HEK293T (cell line): ENCODE data around the gene ASCL3.
"Not testable (repeated sequence)": the region's sequence is repeated elsewhere in the genome, so short reads cannot be mapped to it uniquely, and the experiment has no call there.

ENCODE experiments used
- CTCF ChIA-PET: fragments of 350-600 bp; formaldehyde crosslinking; extraction: SDS; loops from one replicate; lab custom pipeline; 2021; ENCODE audit warnings: antibody characterized with exemption, inconsistent platforms; lab: Yijun Ruan, JAX
- POLR2A ChIA-PET: fragments of 350-600 bp; formaldehyde crosslinking; extraction: SDS; loops from one replicate; lab custom pipeline; 2020; ENCODE audit warnings: antibody characterized with exemption, inconsistent platforms; lab: Yijun Ruan, JAX
- DNase-seq: peaks from one replicate; pipeline ENCODE4 v3.0.0; 2012; ENCODE audit warnings: mixed read lengths; ENCODE audit errors: extremely low spot score
- ARNT ChIP-seq: fragments of 450-650 bp; IDR thresholded peaks from 2 replicates; pipeline ENCODE4 v1.6.1; 2017; ENCODE audit warnings: mild to moderate bottlenecking
- BHLHE40 ChIP-seq: fragments of 450-650 bp; IDR thresholded peaks from 2 replicates; pipeline ENCODE4 v1.6.1; 2016; ENCODE audit warnings: mild to moderate bottlenecking, moderate library complexity, borderline replicate concordance
- CTBP1 ChIP-seq: fragments of 450-650 bp; IDR thresholded peaks from 2 replicates; pipeline ENCODE4 v1.6.1; 2016; ENCODE audit warnings: borderline replicate concordance
- ELF4 ChIP-seq: fragments of 450-650 bp; IDR thresholded peaks from 2 replicates; pipeline ENCODE4 v1.6.1; 2017; ENCODE audit warnings: antibody characterized with exemption
- FOXA1 ChIP-seq: fragments of 450-650 bp; IDR thresholded peaks from 2 replicates; pipeline ENCODE4 v1.6.1; 2016; ENCODE audit warnings: mild to moderate bottlenecking
- FOXK2 ChIP-seq: fragments of 450-650 bp; IDR thresholded peaks from 2 replicates; pipeline ENCODE4 v1.6.1; 2016; ENCODE audit warnings: mild to moderate bottlenecking
- FOXM1 ChIP-seq: fragments of 450-650 bp; IDR thresholded peaks from 2 replicates; pipeline ENCODE4 v1.6.1; 2017; ENCODE audit warnings: mild to moderate bottlenecking, borderline replicate concordance
- HDGF ChIP-seq: fragments of 450-650 bp; IDR thresholded peaks from 2 replicates; pipeline ENCODE4 v1.6.1; 2017; ENCODE audit warnings: antibody characterized with exemption, borderline replicate concordance
- L3MBTL2 ChIP-seq: fragments of 450-650 bp; conservative IDR thresholded peaks from 2 replicates; pipeline ENCODE4 v1.6.1; 2016; ENCODE audit warnings: mild to moderate bottlenecking
- LEF1 ChIP-seq: fragments of 450-650 bp; IDR thresholded peaks from 2 replicates; pipeline ENCODE4 v1.6.1; 2017; ENCODE audit warnings: mild to moderate bottlenecking, borderline replicate concordance
- NFRKB ChIP-seq: fragments of 450-650 bp; IDR thresholded peaks from 2 replicates; pipeline ENCODE4 v1.6.1; 2016; ENCODE audit warnings: mild to moderate bottlenecking, moderate library complexity
- PKNOX1 ChIP-seq: fragments of 450-650 bp; IDR thresholded peaks from 2 replicates; pipeline ENCODE4 v1.6.1; 2016
- SP1 ChIP-seq: fragments of 450-650 bp; IDR thresholded peaks from 2 replicates; pipeline ENCODE4 v1.6.1; 2017
- SUZ12 ChIP-seq: fragments of 450-650 bp; IDR thresholded peaks from 2 replicates; pipeline ENCODE4 v1.6.1; 2016; ENCODE audit warnings: mild to moderate bottlenecking
- TARDBP ChIP-seq: fragments of 450-650 bp; IDR thresholded peaks from 2 replicates; pipeline ENCODE4 v1.6.1; 2016
- ZNF384 ChIP-seq: fragments of 450-650 bp; IDR thresholded peaks from 2 replicates; pipeline ENCODE4 v1.6.1; 2016

ASCL3 gene

DNA sequence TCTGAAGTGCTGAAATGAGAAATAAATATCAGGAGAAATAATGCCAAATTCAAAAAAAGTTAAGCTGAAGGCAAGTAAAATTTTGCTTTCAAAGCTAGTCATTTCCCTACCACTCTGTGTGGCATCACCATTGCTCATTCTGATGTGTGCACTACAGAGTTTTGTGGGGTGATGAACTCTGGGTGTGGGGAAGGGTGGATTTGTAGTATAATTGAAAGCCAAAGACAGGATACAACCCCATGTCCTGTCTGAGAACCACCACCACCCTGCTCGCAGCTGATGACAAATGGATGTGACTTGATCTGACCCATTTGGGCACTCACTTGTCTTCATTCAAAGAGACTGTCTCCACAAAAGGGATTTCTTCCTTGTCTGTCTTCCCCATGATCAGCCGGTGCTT lies 40.7 kb upstream of the ASCL3 start:
- TF ChIP-seq ZNF384: no peak
- POLR2A ChIA-PET: no interaction called here
- no peak for DNase-seq
- CTCF ChIA-PET: interaction anchor here (0.9 kb wide), 1 partner anchor 19 kb away, joined by 3 read pairs; no protein-coding TSS in a partner anchor

DNA sequence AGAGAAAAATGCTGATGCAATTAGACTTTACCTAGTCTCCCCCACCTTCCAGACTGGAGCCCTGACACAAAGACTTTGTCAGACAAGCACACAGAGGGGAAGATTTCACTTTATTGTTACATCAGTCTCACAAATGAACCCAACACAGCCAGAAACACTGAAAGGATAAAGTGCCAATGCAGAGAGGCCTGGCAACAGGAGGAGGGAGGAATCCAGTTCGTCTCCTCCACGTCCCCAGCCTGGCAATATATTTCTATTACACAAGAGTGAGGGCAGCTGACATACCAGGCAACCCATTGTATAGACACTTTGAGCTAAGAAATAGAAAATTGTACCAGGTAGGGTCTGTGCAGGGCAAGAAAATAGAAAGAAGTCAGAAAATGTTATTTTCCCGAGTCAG lies 37.7 kb upstream of the ASCL3 start:
- ChIA-PET CTCF (interaction anchor here (1.2 kb wide), 1 partner anchor 20 kb away, joined by 3 read pairs; no protein-coding TSS in a partner anchor), POLR2A (interaction anchor here (0.9 to 1.4 kb wide), 2 partner anchors 16 to 70 kb away, joined by 3 read pairs; partner anchors contain the start of gene AKIP1)
- TF ChIP-seq SUZ12 (no peak), PKNOX1 (no peak), HDGF (no peak), ZNF384 (no peak), SP1 (no peak), FOXA1 (no peak)
- no peak for DNase-seq

- CTCF ChIA-PET, DNase-seq, POLR2A ChIA-PET: not testable (repeated sequence)
These were observed 36.5 kb upstream of the ASCL3 start for GRCh38 chr11:8979365-8979764.

DNA sequence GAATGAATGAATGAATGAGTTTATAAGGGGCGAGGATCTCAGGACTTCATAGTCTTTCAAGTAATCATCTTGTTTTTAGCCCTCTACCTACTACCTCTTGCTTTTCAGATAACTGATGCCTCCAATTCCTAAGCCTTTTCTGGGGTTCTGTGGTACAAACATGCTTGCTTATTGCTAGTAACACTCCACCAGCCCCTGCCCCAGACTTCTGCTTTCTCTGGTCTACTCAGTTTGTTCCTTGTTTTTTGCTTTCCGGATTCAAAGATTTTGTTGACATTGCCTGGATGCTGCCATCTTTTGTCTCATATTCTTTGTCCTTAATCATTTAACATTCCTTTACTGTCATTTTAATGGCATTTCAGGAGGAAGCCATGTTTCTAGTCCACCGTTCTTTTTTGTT lies 30.3 kb upstream of the ASCL3 start:
- ChIA-PET POLR2A (no interaction called here), CTCF (no interaction called here)
- DNase-seq: no peak
- TF ChIP-seq CTBP1 (no peak), NFRKB (no peak), ARNT (no peak), ELF4 (no peak), HDGF (no peak), LEF1 (no peak), FOXK2 (no peak), ZNF384 (no peak)

DNA sequence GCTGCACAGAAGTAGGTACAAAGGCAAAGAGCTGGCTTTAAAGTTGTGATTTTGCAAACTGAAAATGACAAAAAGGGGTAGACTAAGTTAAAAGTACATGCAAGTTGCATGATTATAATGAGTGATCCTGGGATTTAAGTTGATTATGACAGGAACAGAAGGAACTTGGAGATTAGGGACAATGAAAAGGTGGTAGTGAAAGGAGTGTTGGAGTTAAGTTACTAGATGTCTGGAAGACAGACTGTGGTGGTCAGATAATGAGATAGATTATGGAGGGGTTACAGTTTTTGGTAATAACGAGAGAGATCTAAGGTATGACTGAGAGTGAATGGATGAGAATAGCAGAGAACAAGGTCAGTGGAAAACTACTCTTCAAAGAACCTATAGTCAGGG lies 29.1 kb upstream of the ASCL3 start:
- ChIA-PET POLR2A (no interaction called here), CTCF (no interaction called here)
- no peak for DNase-seq
- TF ChIP-seq ARNT: no peak
- TF ChIP-seq HDGF: no peak
- no peak for TF ChIP-seq SP1
- no peak for TF ChIP-seq SUZ12
- no peak for TF ChIP-seq ELF4
- no peak for TF ChIP-seq CTBP1
- TF ChIP-seq FOXK2: no peak
- no peak for TF ChIP-seq ZNF384
- TF ChIP-seq TARDBP: no peak

DNA sequence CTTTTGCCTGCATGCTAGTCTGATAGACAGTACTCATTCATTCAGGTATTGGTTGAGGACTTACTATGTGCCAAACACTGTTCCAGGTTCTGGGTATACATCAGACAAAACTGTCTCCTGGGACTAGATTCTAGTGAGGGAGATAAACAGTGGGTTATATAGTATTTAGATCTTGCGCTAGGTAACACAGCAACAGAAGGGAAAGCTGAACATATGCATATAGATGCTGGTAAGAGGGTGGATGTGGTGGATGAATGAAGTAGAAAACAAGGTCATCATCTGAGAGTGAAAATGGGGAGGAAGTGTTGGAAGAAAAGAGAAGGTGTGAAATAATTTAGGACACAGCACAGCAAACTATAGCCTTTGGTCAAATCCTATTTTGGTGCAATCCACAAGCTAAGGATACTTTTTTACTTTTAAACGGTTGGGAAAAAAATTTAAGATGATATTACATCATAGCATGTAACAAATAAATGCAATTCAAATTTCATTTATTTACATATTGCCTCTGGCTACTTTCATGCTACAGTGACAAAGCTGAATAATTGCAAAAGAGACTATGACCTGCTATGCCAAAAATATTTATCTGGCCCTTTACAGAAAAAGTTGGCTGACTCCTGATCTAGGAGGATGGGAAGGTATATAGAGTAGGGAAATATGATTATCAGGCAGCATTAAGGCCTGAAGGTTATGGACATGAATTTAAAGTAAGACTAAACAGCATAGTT lies 28.5 kb upstream of the ASCL3 start:
- DNase-seq: no peak
- CTCF ChIA-PET: no interaction called here
- TF ChIP-seq FOXM1: no peak
- no peak for TF ChIP-seq ELF4
- no peak for TF ChIP-seq SUZ12
- no peak for TF ChIP-seq FOXA1
- TF ChIP-seq ARNT: no peak
- no peak for TF ChIP-seq HDGF
- TF ChIP-seq PKNOX1: no peak
- no peak for TF ChIP-seq NFRKB
- no peak for TF ChIP-seq L3MBTL2
- no peak for TF ChIP-seq FOXK2
- no peak for TF ChIP-seq BHLHE40
- no peak for TF ChIP-seq TARDBP
- TF ChIP-seq SP1: no peak
- TF ChIP-seq ZNF384: no peak
- TF ChIP-seq CTBP1: no peak
- no peak for TF ChIP-seq LEF1
- POLR2A ChIA-PET: no interaction called here

- CTCF ChIA-PET: no interaction called here
- no peak for DNase-seq
- POLR2A ChIA-PET: no interaction called here
- TF ChIP-seq ARNT (no peak), PKNOX1 (no peak), SUZ12 (no peak), FOXK2 (no peak), CTBP1 (no peak), SP1 (no peak), NFRKB (no peak), BHLHE40 (no peak), ZNF384 (no peak), FOXM1 (no peak), TARDBP (no peak), FOXA1 (no peak), LEF1 (no peak), L3MBTL2 (no peak), ELF4 (no peak)
These were observed 24.4 kb upstream of the ASCL3 start for GRCh38 chr11:8967184-8967583.
